Neural progenitor cell (in vitro differentiated cells): ENCODE data around the gene SMLR1. TPM values are rescaled to one million over a fixed set of nuclear protein-coding genes. Genes with fewer than 3 reads are reported as not detected.

ENCODE experiments used
- DNase-seq: peaks from one replicate; pipeline ENCODE4 v3.0.0-alpha.2; 2016; ENCODE audit warnings: low spot score
- H2AFZ ChIP-seq: fragments of 200-600 bp; sonication (generic); replicated peaks from 2 replicates; pipeline ENCODE4 v1.6.1; 2016; ENCODE audit warnings: antibody characterized with exemption
- H3F3A ChIP-seq: fragments of 200-600 bp; sonication (generic); 2 replicates; pipeline ENCODE4 v1.6.1; 2016; ENCODE audit warnings: antibody characterized with exemption, low read depth
- H3K27ac ChIP-seq: fragments of 200-600 bp; sonication (generic); 2 replicates; pipeline ENCODE4 v1.5.1; 2016; ENCODE audit warnings: mild to moderate bottlenecking
- H3K27me3 ChIP-seq: fragments of 200-600 bp; sonication (generic); 2 replicates; pipeline ENCODE4 v1.6.1; 2016; ENCODE audit warnings: mild to moderate bottlenecking, moderate library complexity
- H3K36me3 ChIP-seq: fragments of 200-600 bp; sonication (generic); 2 replicates; pipeline ENCODE4 v1.5.1; 2016
- H3K4me1 ChIP-seq: fragments of 200-600 bp; sonication (generic); 2 replicates; pipeline ENCODE4 v1.6.1; 2016; ENCODE audit warnings: mixed run types
- H3K4me2 ChIP-seq: fragments of 200-600 bp; sonication (generic); 2 replicates; pipeline ENCODE4 v1.6.1; 2016
- H3K4me3 ChIP-seq: fragments of 200-600 bp; sonication (generic); 2 replicates; pipeline ENCODE4 v1.5.1; 2016
- H3K79me2 ChIP-seq: fragments of 200-600 bp; sonication (generic); 2 replicates; pipeline ENCODE4 v1.6.1; 2016; ENCODE audit warnings: low read depth
- H3K9ac ChIP-seq: fragments of 200-600 bp; sonication (generic); 2 replicates; pipeline ENCODE4 v1.6.1; 2016
- H3K9me3 ChIP-seq: fragments of 200-600 bp; sonication (generic); 2 replicates; pipeline ENCODE4 v1.5.1; 2016; ENCODE audit warnings: low read depth
- H4K20me1 ChIP-seq: fragments of 200-600 bp; sonication (generic); 2 replicates; pipeline ENCODE4 v1.6.1; 2016; ENCODE audit warnings: low read depth
- H3K27ac Mint-ChIP-seq: 3 replicates; pipeline ENCODE4 v1.8.0; 2021; ENCODE audit warnings: mixed read lengths
- H3K27me3 Mint-ChIP-seq: 2 replicates; pipeline ENCODE4 v1.8.0; 2022; ENCODE audit warnings: low read depth, mild to moderate bottlenecking, inconsistent platforms, moderate library complexity, mixed read lengths; ENCODE audit not compliant: insufficient read depth
- H3K36me3 Mint-ChIP-seq: 3 replicates; pipeline ENCODE4 v1.8.0; 2021; ENCODE audit warnings: mixed read lengths
- H3K4me1 Mint-ChIP-seq: 3 replicates; pipeline ENCODE4 v1.8.0; 2021; ENCODE audit warnings: mixed read lengths
- H3K4me3 Mint-ChIP-seq: 3 replicates; pipeline ENCODE4 v1.8.0; 2021; ENCODE audit warnings: mild to moderate bottlenecking, moderate library complexity, mixed read lengths
- H3K9me3 Mint-ChIP-seq: 3 replicates; pipeline ENCODE4 v1.8.0; 2020; ENCODE audit warnings: mixed read lengths
- EZH2 ChIP-seq: fragments of 200-600 bp; sonication (generic); IDR thresholded peaks from 2 replicates; pipeline ENCODE4 v1.6.1; 2017; ENCODE audit warnings: antibody characterized with exemption, mild to moderate bottlenecking, moderate library complexity
- EZH2phosphoT487 ChIP-seq: fragments of 200-600 bp; sonication (generic); IDR thresholded peaks from 2 replicates; pipeline ENCODE4 v1.6.1; 2017; ENCODE audit warnings: antibody characterized with exemption
- total RNA-seq: library from RNA; depleted of rRNA; stranded (reverse); fragments of >200 nt; gene quantifications from 2 replicates; pipeline ENCODE4 v1.2.3, GENCODE V29; 2015; ENCODE audit warnings: low replicate concordance
- TF ChIP-seq, protein P1 (sequence below): fragments of 200-600 bp; sonication (generic); IDR thresholded peaks from 2 replicates; pipeline ENCODE4 v1.5.1; 2017; ENCODE audit warnings: antibody characterized with exemption, mild to moderate bottlenecking

The SMLR1 gene
- total RNA-seq, 1 donor from 2014 or later: not detected

- no peaks in the 10 kb centered on the region for H3K4me1 Mint-ChIP-seq
- Histone ChIP-seq H3F3A (no peaks in the 10 kb centered on the region), H3K27ac (no peak overlapping the region), H3K9ac (no peak overlapping the region), H3K4me3 (no peak overlapping the region), H4K20me1 (no peaks in the 10 kb centered on the region), H3K4me2 (no peak overlapping the region), H3K9me3 (no peaks in the 10 kb centered on the region), H2AFZ (no peak overlapping the region), H3K4me1 (no peaks in the 10 kb centered on the region), H3K79me2 (no peaks in the 10 kb centered on the region), H3K27me3 (no peaks in the 10 kb centered on the region), H3K36me3 (no peaks in the 10 kb centered on the region)
- H3K27me3 Mint-ChIP-seq: peaks cover 4% of the 10 kb centered on the region
- TF ChIP-seq EZH2 (no peak), EZH2phosphoT487 (no peak)
- TF ChIP-seq, protein P1, sequence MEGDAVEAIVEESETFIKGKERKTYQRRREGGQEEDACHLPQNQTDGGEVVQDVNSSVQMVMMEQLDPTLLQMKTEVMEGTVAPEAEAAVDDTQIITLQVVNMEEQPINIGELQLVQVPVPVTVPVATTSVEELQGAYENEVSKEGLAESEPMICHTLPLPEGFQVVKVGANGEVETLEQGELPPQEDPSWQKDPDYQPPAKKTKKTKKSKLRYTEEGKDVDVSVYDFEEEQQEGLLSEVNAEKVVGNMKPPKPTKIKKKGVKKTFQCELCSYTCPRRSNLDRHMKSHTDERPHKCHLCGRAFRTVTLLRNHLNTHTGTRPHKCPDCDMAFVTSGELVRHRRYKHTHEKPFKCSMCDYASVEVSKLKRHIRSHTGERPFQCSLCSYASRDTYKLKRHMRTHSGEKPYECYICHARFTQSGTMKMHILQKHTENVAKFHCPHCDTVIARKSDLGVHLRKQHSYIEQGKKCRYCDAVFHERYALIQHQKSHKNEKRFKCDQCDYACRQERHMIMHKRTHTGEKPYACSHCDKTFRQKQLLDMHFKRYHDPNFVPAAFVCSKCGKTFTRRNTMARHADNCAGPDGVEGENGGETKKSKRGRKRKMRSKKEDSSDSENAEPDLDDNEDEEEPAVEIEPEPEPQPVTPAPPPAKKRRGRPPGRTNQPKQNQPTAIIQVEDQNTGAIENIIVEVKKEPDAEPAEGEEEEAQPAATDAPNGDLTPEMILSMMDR: no peak
- peaks cover 26% of the 10 kb centered on the region for H3K36me3 Mint-ChIP-seq
- no peak overlapping the region for H3K27ac Mint-ChIP-seq
- no peak overlapping the region for H3K4me3 Mint-ChIP-seq
- H3K9me3 Mint-ChIP-seq: no peaks in the 10 kb centered on the region
- no peak for DNase-seq
Observed at GRCh38 chr6:130862370-130862769, 35.2 kb downstream of the SMLR1 start.

DNA sequence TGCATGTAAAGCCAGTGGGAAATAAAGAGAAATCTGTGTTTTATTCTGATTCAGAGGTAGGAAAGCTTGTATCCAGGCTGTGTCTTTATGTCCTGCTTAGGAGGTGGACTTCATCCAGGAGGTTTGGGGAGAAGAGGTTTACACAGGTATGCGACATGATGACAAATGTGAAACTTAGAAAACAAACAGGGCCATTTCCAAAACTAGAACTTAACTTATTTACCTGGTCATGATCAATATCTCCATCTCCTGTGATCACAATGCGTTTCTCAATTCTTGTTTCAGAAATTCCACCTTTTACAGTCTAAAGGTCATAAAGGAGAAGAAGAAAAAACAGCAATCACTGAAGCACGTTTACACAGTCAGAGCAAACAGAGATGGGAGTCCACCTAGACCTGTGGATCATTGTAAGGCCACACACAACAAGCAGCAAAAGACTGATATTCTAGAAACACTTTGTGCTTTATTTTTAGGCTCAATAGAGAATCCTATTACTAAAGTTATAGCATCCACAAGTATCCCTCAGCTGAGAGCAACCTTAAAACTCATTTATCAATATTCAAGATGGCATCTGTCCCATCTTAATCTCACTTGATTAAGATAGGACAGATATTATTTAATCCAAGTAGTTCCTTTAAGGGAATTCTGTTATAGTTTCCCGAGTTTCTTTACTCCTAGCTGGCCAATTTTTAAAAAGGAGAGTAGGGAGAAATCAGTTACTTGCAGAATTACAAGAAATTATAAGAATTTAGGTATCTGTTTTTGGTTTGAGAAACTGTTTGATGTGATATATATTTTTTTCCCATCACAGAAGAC lies 36.4 kb downstream of the SMLR1 start:
- H3K27me3 ChIP-seq: no peaks in the 10 kb centered on the region
- Mint-ChIP-seq H3K4me3 (no peak overlapping the region), H3K27ac (no peak overlapping the region), H3K36me3 (peaks cover 26% of the 10 kb centered on the region), H3K9me3 (no peaks in the 10 kb centered on the region), H3K4me1 (peaks cover 2% of the 10 kb centered on the region), H3K27me3 (peaks cover 4% of the 10 kb centered on the region)
- H3F3A ChIP-seq: no peaks in the 10 kb centered on the region
- H3K27ac ChIP-seq: no peak overlapping the region
- no peaks in the 10 kb centered on the region for H4K20me1 ChIP-seq
- no peak for DNase-seq
- H3K4me2 ChIP-seq: no peak overlapping the region
- H2AFZ ChIP-seq: no peak overlapping the region
- H3K9me3 ChIP-seq: no peaks in the 10 kb centered on the region
- TF ChIP-seq EZH2 (no peak), EZH2phosphoT487 (no peak)
- TF ChIP-seq, protein P1: no peak
- H3K36me3 ChIP-seq: no peaks in the 10 kb centered on the region
- H3K79me2 ChIP-seq: no peaks in the 10 kb centered on the region
- H3K9ac ChIP-seq: no peak overlapping the region
- H3K4me3 ChIP-seq: no peak overlapping the region
- H3K4me1 ChIP-seq: peaks cover 4% of the 10 kb centered on the region

- H3K9me3 Mint-ChIP-seq: no peaks in the 10 kb centered on the region
- peaks cover 31% of the 10 kb centered on the region for H3K36me3 Mint-ChIP-seq
- H3K27ac ChIP-seq: no peak overlapping the region
- TF ChIP-seq EZH2phosphoT487 (no peak), EZH2 (no peak)
- TF ChIP-seq, protein P1: no peak
- H3K27ac Mint-ChIP-seq: no peak overlapping the region
- H3K27me3 Mint-ChIP-seq: peaks cover 4% of the 10 kb centered on the region
- no peak overlapping the region for H3K4me3 Mint-ChIP-seq
- H3K4me2 ChIP-seq: no peak overlapping the region
- no peaks in the 10 kb centered on the region for H3F3A ChIP-seq
- no peaks in the 10 kb centered on the region for H3K27me3 ChIP-seq
- no peak overlapping the region for H3K4me3 ChIP-seq
- no peaks in the 10 kb centered on the region for H3K36me3 ChIP-seq
- H3K4me1 Mint-ChIP-seq: peaks cover 9% of the 10 kb centered on the region
- no peaks in the 10 kb centered on the region for H4K20me1 ChIP-seq
- no peaks in the 10 kb centered on the region for H3K79me2 ChIP-seq
- H3K9me3 ChIP-seq: no peaks in the 10 kb centered on the region
- peaks cover 5% of the 10 kb centered on the region for H3K4me1 ChIP-seq
- H3K9ac ChIP-seq: no peak overlapping the region
- H2AFZ ChIP-seq: no peak overlapping the region
- no peak for DNase-seq
Observed at GRCh38 chr6:130864344-130864743, 37.1 kb downstream of the SMLR1 start.
